DMS153 (cell line): ENCODE data around the gene ASB6.
"Not testable (repeated sequence)": the region's sequence is repeated elsewhere in the genome, so short reads cannot be mapped to it uniquely, and the experiment has no call there.

Experiments
- DNase-seq: peaks from one replicate; lab custom pipeline; 2025; lab: John Stamatoyannopoulos, UW

ASB6 gene

DNA sequence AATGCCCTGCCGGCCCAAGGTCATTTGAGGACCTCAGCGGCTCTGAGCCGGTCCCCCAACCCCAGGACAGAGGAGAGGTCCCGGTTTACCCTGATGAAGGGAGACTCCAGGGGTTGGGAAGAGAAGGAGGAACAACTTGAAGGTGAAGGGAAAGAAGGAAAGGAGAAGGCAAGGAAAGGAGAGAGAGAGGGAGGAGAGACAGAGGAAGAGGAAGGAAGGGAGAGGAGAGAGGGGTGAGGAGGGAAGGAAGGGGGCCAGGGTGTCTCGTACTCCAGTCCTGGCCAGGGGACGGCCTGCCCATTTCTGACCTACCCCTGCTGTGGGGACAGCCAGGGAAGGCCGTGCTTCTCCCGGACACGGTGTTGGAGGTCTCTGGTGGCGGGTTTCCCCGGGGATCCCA, 25.4 kb upstream of the ASB6 start:
- DNase-seq = no peak

DNA sequence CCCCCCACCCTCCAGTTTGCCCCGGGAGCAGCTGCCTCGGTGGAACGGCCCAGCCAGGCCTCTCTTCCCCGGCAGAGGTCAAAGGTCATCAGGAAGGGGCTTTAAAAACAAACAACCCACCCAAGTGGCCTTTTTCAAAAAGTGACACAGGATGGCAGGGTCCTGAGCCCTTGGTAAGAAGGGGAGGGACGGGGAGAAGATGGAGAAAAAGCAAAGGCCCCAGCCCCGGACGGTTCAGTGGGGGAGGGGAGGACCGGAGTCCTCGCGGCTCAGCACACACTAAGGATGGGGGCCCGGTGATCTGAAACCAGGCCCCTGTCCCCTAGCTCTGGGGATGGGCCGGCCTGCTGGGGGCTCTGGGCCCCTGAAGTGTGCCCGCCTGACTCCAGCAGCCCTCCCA, 24.6 kb upstream of the ASB6 start:
- no peak for DNase-seq

DNA sequence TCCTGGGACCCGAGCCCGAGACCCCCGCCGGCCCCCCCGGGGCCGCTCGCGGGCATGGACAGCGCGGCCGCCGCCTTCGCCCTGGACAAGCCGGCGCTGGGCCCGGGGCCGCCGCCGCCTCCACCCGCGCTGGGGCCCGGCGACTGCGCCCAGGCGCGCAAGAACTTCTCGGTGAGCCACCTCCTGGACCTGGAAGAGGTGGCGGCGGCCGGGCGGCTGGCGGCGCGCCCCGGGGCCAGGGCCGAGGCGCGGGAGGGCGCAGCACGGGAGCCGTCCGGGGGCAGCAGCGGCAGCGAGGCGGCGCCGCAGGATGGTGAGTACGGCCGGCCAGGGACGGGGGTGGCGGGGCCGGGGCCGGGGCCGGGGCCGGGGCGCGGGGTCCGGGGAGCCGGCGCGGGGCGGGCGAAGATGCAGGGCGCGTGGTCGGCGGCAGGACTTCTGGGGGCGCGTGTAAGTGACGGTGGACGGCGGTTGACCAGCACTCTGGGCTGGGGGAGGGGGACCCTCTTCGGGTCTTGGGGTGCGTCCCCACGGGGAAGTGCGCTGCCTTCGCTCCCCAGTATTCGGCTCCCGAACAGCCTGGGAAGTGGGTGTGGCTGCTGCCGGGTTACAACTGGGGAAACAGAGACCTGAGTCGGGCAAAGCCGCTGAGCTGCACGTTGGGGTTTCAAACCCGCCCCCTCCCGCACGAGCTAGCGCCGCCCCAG, 24.0 kb upstream of the ASB6 start:
- DNase-seq = no peak

DNA sequence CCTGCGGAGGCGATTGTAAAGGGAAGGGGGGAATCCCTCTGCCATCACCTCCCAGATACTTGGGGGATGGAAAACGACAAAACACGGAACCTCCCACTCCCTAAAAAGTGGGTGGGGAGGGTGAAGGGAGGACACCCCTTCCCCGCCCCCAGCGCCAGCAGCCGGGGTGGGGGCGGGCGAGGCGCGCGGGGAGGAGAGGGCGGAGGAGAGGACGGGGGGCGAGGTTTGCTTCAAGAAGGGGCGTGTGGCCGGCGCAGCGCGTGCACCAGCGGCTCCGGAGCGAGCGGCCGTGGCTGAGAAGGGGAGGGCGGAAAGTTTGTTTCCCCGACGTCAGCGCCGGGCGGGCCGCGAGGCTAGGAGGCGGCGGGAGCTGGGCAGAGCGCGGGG, 23.4 kb upstream of the ASB6 start, which contains the start of gene PRRX2:
Gene PRRX2, plus strand, starts transcription at position 259 of the 387 bp plus-strand sequence. CDS start 221 bp downstream, outside the sequence.
- no peak for DNase-seq

DNA sequence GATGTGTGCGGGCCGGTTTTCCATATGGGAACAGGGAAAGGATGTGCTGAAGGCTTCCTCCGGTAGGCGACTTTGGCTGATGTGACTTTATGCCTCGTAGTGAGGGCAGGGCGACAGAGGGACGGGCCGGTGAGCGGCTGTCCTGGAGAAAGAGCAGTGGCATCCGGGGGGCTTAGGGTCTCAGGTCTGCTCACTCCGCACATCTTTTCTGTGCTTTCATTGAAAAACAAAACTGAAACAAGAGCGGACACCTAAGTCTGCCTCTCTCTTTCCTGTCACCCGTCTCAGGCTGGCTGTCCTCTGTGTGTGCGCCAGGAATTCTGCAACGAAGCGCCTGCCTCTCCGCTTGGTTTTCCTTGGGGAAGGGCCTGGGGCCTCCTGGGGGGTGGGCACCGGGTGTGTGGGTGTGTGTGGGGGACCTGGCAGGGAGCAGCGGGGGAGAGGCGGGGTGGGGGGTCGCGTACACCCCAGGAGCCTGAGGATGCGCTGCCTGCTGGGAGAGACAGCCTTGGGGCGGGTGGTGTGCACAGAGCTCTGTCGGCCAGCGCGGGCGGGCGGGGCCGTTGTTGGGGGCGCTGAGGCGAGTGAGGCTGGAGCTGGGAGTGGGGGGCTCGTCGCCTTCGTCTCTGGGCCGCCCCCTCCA, 22.9 kb upstream of the ASB6 start:
- no peak for DNase-seq

DNA sequence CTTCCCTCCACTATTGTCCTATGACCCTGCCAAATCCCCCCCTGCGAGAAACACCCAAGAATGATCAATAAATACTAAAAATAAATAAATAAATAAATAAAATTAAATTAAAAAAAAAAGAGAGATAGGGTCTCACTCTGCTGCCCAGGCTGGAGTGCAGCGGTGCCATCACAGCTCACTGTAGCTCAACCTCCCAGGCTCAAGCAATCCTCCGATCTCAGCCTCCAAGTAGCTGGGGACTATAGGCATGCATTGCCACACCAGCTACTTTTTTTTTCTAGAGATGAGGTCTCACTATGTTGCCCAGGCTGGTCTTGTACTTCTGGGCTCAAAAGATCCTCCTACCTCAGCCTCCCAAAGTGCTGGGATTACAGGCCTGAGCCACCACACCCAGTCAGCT, 20.3 kb upstream of the ASB6 start:
- not testable (repeated sequence) for DNase-seq

DNA sequence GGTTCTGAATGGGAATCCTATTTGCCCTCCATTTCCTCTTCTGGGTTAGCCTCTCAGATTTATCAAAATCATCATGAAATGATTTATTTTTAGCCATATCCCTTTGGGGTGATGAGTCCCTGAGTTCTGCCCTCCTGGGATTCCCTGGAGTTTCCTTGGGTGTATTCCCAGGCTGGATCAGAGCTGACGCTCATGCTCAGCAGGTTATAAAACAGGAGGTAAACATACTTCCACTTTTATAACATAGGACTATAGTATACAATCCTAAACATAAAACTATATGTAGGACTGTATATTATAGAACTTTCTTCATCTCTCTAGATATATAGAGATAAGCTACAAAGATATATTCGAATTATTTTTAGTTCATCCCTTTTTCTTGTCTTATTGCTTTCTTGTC, 19.1 kb upstream of the ASB6 start:
- DNase-seq = no peak

DNA sequence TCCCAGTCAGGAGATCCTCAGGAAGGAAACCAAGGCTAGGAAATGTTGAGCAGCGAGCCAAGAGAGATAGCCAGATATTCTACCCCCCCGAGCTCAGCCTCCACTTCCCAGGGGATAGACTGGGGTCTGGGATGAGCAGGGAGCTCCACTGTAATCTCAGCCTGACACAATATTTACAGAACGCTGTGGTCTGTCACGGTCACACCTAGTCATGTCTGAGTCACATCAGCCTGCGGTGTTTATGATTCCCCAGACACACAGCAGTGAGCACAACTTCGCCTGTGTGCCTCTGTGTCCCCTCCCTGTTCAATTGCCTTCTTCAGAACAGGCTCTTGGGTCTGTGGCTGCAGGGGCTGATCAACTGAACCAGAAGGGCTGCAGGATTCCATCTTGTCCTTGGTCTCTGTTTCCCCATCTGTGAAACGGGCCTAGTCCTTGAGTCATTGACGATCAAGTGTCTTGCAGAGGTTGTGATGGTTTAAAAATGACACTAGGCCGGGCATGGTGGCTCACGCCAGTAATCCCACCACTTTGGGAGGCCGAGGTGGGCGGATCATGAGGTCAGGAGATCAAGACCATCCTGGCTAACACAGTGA, 14.9 kb upstream of the ASB6 start:
- DNase-seq = no peak

DNA sequence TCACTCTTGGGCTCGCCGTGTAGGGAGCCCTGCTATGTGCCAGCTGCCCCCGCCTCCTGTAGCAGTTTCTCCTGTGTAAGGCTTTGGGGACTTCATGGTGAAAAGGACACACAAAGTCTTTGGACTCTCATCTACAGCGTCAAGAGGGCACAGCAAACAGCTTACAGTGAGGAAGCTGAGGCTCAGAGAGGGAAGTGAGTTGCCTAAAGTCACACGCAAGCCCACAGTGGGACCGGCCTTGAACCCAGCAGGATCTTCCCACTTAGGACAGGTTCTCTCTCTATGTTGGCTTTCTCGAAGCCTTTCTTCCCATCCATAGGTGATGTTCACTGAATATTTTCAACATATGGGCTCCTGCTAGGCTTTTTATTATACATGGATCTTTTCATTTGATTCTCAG, 13.7 kb upstream of the ASB6 start:
- DNase-seq = no peak

DNA sequence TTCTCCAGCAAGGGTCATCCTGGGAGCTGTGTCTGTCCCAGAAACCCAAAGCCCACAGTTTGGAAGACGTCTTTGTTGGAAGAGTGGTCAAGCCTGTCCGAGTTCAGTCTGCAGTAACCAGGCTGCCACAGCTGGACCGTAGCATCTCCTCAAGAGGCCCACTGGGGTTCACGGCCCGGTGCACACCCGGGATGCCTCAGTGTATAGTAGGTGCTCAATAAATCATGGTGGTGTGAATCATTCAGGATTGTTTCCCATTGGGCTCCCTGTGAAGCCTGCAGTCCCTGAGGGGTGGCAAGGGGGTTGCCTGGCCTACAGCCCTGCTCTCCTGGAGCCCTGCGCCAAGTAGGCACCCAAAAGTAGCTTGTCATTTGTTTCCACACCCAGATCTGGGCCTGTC, 13.2 kb upstream of the ASB6 start:
- DNase-seq = no peak

DNA sequence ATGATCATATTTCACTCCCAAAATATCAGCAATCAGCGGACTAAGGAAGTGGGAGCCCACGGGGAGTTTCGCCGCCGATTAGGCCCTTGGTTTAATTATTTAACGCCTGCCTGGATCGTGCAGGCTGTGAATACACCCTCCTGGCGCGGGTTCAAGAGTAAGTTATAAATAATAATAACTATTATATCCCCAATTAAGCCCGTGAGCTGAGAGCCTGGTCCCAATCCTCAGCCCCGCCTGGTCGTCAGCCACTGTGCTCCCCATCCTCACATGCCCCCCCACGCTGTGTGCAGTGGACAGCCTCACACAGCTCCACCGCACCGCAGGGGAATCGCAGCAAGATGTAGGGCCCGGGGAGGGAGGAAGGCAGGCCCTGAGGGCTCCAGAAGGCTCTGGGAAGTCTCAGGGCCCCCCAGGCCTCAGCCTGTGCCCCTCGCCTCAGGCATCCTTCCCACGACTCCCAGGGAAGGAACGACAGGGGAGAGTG, 12.6 kb upstream of the ASB6 start:
- no peak for DNase-seq

DNA sequence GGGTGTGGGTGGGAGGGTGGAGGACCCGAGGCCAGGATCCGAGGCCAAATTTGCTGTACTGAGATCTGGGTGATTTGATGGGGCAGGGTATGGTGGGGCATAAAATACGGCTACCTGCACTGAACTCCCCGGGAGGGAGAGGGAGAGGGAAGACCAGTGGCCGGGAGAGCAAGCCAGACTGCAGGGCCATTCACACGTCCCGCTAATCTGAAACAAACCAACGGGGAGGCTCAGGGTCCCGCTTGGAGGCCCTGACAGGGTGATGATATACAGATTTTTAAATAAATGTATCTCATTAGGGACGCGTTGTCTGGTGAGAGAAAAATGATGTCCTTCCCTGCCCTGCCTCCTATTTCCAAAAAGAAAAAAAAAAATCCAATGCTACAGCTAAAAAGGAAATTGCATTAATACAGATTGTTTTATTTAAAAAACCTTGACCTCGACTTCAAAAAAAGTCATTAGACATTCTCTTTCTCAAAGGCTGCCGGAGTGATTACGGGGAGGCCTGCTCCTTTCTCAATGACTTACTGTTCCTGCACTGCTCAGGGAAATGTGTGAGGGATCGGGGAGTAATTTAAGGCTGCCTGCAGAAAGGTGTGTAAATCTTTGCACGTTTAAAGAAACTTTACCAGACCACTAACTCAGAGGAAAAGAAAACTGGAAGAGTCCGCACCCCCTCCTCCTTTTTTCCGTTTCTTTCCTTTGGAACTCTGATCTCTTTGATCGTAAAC, 12.0 kb upstream of the ASB6 start:
- no peak for DNase-seq

DNA sequence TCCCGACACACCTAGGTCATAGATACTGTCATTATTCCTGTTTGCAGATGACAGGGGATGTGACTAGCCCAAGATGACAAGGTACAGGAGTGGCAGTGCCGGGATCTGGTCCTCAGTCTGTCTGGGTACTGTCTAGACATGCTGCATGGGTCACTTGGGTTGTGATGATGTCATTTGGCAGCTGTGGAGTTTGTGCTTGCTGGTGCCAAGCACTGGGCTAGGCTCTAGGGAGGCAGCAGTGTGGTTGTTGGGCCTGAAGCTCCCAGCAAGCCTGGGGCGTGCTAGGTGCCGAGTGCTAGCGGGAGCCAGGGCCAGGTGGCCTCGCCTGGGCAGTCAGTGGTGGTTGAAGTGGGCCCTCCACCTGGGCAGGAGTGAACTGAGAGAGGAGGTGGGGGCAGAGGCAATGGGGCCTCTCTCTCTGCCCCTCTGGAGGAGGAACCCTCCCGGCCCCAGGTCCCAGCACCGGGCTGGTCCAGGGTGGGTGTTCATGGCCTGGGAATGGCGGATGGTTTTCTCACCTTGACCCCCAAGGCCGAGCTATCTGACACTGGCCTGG, 8.8 kb upstream of the ASB6 start:
- no peak for DNase-seq

DNA sequence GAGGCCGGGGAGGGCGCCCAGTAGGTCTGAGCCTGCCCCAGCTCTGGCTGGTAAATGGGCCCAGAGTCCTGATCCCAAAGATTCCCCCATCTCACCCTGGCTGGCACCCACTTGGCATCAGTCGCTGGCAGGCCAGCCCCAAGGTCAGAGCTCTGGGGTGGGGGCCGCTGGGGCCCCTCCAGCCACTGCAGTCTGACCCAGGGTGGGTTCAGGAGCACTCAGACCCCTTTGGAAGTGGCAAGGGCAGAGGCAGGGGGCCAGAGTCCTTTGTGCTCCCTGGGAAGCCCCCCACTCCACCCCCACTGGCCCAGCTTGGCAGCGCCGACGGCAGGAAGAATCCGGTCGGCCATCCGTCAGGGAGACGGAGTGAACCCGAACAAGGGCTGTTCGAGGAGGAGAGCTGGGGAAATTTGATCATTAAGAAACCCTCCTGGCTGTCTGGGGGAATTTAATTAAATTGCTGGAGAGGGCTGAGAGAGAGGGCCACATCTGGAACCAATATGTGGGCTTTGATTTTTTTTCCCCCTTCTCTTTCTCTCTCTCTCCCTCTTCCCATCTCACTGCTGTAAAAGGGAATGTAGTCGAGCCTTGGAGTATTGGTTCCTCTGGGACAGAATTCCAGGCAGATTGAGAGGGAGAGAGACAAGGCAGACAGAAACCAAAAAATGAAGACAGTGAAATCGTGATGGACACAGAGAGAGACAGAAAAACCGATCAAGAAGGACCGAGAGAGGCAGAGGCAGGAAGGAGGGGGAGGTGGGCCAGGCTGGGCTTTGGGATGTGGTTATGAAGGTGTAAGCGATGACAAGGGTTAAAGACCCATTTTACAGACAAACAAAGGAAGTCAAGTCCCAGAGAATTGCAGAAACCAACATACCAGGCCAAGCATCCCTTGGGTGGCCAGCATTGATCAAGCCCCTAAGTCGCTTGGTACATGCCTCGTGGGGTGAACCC, 8.1 kb upstream of the ASB6 start:
- no peak for DNase-seq

DNA sequence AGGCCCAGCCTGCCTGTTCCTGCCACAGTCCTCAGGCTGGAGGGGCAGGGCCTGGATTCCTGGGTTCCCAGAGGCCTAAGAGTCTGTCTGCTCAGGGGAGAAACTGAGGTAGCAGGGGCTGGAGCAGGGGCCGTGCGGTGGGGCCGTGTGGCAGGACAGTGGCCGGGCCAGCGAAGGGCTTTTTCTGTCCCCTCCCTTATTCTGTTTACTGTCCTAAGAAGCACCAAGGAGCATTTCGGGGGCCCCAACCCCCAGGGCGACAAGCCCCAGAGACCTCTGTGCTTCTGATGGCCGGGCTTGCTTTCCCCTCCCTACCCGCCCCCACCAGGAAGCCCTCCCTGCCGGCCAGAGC, 6.8 kb upstream of the ASB6 start:
- no peak for DNase-seq

DNA sequence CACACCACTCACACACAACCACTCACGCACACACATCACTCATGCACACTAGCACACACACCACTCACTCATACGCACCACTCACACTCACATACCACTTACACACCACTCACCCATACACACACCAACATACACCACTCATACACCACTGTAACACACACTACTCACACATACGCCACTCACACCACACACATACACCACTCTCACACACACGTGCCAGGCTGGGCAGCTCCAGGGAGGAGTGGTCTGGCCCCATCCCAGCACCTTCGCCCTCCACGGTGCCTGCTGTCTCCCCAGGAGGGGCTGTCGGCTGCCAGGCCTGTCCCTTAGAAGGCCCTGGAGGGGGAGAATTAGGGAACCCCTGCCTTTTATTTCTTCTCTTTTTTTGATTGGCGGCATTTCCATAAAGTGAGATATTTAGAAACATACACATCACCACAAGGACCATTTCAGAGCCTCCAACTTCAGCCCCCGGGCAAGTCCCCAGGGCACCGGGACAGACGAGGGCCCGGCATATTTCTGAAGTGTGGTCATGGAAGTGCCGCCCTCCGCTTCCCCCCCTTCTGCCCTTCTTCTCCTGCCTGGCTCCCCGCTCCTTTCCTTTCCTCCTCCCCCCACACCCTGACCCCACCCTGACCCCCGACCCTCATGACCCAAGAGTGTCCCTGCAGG, 6.3 kb upstream of the ASB6 start:
- DNase-seq = no peak

DNA sequence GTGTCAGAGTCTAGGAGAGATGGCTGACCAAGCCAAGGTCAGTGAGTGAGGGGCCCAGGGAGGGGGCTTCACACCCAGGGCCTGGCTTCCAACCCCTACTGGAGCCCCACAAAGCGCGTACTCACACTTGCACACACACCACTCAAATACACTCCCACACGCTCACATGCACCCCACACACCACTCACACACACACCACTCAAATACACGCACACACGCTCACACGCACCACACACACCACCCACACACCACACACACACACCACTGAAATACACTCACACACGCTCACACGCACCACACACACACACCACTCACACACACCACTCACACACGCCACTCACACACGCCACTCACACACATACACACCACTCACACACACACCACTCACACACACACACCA, 5.7 kb upstream of the ASB6 start:
- DNase-seq = no peak

DNA sequence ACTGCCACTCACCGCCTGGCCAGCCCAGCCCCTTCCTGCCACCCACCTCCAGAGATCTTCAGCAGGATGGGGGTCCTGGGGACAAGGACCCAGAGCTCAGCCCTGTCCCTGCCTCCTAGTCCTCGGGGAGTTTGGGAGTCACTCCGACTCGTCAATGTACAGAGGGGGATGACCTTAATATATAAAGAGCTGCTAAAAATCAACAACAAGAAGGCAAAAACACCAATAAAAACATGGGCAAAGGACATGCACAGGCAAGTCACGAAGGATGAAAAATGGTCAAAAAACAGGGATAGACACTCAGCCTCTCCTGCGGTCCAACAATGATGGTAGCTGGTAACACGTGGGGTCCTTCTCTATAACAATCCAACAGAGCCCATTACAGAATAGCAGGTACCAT, 4.7 kb upstream of the ASB6 start:
- DNase-seq = no peak

DNA sequence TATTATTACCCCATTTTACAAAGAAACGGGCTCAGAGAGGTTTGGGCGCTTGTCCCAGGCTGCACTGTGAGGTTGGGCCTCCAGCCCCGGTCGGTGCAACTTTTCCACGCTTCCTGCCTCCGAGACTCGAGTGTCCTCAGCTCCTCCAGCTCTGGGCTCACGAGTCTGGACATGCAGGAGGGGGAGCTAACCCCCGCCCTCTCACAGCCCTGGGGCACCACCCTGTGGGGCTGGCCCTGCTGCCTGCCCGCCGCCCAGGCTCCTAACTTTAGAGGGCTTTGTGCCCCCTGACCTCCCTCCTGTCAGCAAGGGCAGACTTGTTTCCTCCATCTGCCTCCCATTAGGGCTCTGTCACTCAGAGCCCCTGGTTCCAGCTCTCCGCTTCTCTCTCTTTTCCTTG, 4.3 kb upstream of the ASB6 start:
- no peak for DNase-seq

DNA sequence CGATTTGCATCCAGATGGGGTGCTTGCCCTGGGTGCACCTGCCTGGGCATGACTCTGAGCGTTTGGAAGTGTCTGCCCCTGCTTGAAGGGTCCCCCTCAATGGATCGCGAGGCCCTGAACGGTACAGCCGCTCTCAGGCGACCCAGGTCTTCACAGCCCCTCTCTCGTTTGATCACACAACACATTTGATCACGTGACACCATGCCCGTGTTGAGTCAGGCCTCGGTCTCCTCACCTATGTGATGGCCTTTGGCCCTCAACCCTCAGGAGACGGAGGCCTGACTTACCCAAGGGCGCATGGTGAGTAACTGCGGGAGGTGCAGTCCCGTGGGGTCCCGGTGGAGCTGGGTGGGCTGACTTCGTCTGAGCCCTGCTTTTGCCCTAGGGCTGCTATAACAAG, 3.0 kb upstream of the ASB6 start:
- no peak for DNase-seq

DNA sequence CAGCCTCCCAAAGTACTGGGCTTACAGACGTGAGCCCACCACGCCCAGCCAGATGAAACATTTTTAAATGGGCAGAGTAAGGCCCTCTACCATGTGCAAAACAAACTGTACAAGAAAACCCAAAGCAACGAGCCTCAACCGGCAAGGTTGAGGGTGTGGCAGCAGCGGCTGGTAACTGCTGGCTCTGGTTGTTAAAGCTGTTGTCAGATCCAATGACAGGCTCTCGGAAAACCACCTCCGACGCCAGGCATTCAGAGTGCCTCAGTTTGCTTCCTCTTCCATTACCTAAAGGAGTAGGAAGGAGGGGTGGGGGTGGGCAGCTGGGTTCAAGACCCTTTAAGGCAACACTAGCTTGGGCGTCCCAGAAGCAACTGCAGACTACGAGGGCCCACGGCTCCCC, 2.4 kb upstream of the ASB6 start:
- DNase-seq = no peak
